Psoas muscle (tissue), 8 donors: ENCODE measurements around the gene NLRC5. TPM values are rescaled to one million over a fixed set of nuclear protein-coding genes. Genes with fewer than 3 reads are reported as not detected.
A peak's percentile ranks its signal among the peaks of the same experiment; 100 is the strongest.
"Not testable (repeated sequence)": the region's sequence is repeated elsewhere in the genome, so short reads cannot be mapped to it uniquely, and the experiment has no call there.

Experiments
- ATAC-seq, 4 donors: fragments of 200-7000 bp; cut with Tn5 transposase; one replicate each; pipeline ENCODE4 v1.9.1; 2020; ENCODE audit warnings: moderate library complexity in 3 of 4, mild to moderate bottlenecking in 2 of 4
- DNase-seq, 2 donors: peaks; one replicate each; pipeline ENCODE4 v3.0.0-alpha.2; 2020
- H3K27ac ChIP-seq: fragments of 200-600 bp; one replicate; pipeline ENCODE4 v1.8.0; 2022
- H3K27me3 ChIP-seq, 3 donors: fragments of 200-600 bp in 1 of 3; one replicate each; pipeline versions ENCODE4 v1.6.1 to v1.8.0; 2013 to 2022; ENCODE audit warnings: low read length in 2 of 3, mild to moderate bottlenecking in 2 of 3, moderate library complexity in 1 of 3; ENCODE audit not compliant: insufficient read depth in 3 of 3
- H3K36me3 ChIP-seq, 2 donors: fragments of 200-600 bp in 1 of 2; one replicate each; pipeline versions ENCODE4 v1.6.1 to v1.8.0; 2013 to 2022; ENCODE audit warnings: low read depth in 1 of 2, mild to moderate bottlenecking in 1 of 2, moderate library complexity in 1 of 2; ENCODE audit not compliant: insufficient read depth in 1 of 2
- H3K4me1 ChIP-seq: fragments of 200-600 bp; one replicate; pipeline ENCODE4 v1.8.0; 2022
- H3K4me3 ChIP-seq: fragments of 200-600 bp; one replicate; pipeline ENCODE4 v1.8.0; 2022; ENCODE audit warnings: mild to moderate bottlenecking
- H3K9me3 ChIP-seq: fragments of 200-600 bp; one replicate; pipeline ENCODE4 v1.8.0; 2022
- WGBS, 3 donors: extraction: QIAGEN DNeasy Blood & Tissue Kit; methylation state at CpG; one replicate each; pipeline versions ENCODE4 v1.1.6 to v1.1.7; 2013; 5-methylcytosine and 5-hydroxymethylcytosine counted together
- intact Hi-C, 2 donors: fragments of 100-400 bp; cut with DNase I; formaldehyde crosslinking; loops; one replicate each; pipeline versions ENCODE4 v1.11.0 to v1.14.2; 2022
- polyA plus RNA-seq, 3 donors: library from polyadenylated mRNA; stranded (reverse); fragments of 200-250 nt; gene quantifications; one replicate each; pipeline ENCODE4 v1.2.3, GENCODE V29; 2013
- total RNA-seq, 4 donors: library from RNA; stranded (reverse); fragmentation: NEBNext Ultra II Directional in 2 of 4; extraction: Animal tissue kit (Norgen Biotek cat#: 25700) in 2 of 4; gene quantifications; one replicate each; pipeline versions ENCODE4 v1.2.1 to v1.2.4, GENCODE V29; 2021 to 2023
- TF ChIP-seq, protein P1 (sequence below): fragments of 200-600 bp; IDR thresholded peaks from one replicate; pipeline ENCODE4 v1.8.0; 2022; ENCODE audit warnings: antibody characterized with exemption
- donor health status: healthy with polysubstance abuse.
- donor health status: DM: no; HTN: no; CAD: no; lungs with moderate emphysema.
- donor health status: Bipolar disorder and iron deficiency.
- donor health status: healthy.
- donor health status: DM: yes; HTN: yes; CAD: no.
- donor health status: DM: no; HTN: no; CAD: no.
- donor health status: DM: no; HTN: no; CAD: no.
- donor health status: DM: yes; HTN: yes; CAD: no.

The NLRC5 gene
- total and polyA plus RNA-seq, 7 donors: 2.3 to 13.6 (median 6.4) TPM

DNA sequence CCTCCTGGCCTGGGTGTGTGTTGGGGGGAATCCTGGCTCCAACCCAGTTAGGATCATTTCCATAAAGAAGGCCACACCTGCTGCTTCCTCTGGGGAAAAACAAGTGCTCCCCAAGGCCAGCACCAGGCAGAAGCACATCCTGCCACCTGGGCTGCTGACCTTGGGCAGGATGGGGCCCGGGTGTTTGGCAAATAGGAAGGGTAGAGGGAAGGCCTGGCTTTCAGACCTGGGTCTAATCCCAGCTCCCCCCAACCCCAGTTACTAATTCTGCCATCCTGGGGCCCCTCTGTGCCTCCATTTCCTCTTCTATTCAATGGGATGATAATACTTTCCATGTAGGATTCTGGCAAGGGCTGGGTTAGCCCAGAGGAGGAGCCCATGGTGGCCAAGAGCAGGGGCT, 3.0 kb upstream of the NLRC5 start:
- intact Hi-C loops: loop anchor here in 1 of 2 donors (5.0 kb wide), 1 partner anchor 56 kb away; no protein-coding TSS in a partner anchor
- no peaks in the 10 kb centered on the region for H3K36me3 ChIP-seq
- H3K9me3 ChIP-seq: no peaks in the 10 kb centered on the region
- H3K4me1 ChIP-seq: peaks cover 5% of the 10 kb centered on the region
- ATAC-seq (no peak), DNase-seq (peak in 1 of 2 donors; percentile 51)
- TF ChIP-seq, protein P1, sequence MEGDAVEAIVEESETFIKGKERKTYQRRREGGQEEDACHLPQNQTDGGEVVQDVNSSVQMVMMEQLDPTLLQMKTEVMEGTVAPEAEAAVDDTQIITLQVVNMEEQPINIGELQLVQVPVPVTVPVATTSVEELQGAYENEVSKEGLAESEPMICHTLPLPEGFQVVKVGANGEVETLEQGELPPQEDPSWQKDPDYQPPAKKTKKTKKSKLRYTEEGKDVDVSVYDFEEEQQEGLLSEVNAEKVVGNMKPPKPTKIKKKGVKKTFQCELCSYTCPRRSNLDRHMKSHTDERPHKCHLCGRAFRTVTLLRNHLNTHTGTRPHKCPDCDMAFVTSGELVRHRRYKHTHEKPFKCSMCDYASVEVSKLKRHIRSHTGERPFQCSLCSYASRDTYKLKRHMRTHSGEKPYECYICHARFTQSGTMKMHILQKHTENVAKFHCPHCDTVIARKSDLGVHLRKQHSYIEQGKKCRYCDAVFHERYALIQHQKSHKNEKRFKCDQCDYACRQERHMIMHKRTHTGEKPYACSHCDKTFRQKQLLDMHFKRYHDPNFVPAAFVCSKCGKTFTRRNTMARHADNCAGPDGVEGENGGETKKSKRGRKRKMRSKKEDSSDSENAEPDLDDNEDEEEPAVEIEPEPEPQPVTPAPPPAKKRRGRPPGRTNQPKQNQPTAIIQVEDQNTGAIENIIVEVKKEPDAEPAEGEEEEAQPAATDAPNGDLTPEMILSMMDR: no peak
- WGBS, 3 donors: 45 to 73% (median 62%) methylated on average over 1 of the region's 1 CpG
- H3K4me3 ChIP-seq: no peak overlapping the region
- no peak overlapping the region for H3K27ac ChIP-seq
- no peaks in the 10 kb centered on the region for H3K27me3 ChIP-seq

DNA sequence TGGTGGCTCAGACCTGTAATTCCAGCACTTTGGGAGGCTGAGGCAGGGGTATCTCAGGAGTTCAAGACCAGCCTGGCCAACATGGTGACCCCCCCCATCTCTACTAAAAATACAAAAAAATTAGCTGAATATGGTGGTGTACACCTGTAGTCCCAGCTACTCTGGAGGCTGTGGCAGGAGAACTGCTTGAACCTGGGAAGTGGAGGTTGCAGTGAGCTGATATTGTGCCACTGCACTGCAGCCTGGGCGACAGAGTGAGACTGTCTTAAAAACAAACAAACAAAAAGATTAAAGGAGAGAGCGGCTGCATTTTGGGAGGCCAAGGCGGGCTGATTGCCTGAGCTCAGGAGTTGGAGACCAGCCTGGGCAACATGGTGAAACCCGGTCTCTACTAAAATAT, 2.4 kb upstream of the NLRC5 start:
- H3K4me1 ChIP-seq, H3K27ac ChIP-seq, H3K27me3 ChIP-seq, H3K9me3 ChIP-seq, H3K4me3 ChIP-seq, H3K36me3 ChIP-seq, ATAC-seq: not testable (repeated sequence)
- intact Hi-C loops: loop anchor here in 1 of 2 donors (5.0 kb wide), 1 partner anchor 55 kb away; no protein-coding TSS in a partner anchor
- WGBS, 3 donors: 88 to 89% (median 89%) methylated on average over 4 of the region's 4 CpGs
- peak in 1 of 2 donors; percentile 11 for DNase-seq

DNA sequence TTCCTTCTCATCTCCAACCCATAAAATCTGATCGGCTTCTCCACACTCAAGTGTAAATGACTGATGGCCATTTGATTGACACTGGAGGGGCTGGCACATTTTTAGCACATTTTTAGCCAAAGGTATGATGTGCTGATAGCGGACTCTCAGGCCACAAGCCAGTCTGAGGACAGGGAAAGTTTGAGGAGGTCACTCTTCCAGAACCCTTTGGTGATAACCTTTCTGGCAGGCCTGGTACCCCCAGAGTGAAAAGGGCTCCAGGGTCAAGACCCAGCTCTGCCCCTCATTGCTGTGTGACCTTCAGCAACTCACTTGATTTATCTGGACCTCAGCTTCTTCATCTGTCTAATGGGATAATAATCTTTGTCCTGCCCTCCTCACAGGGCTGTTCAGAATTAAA, 1.7 kb upstream of the NLRC5 start:
- Histone ChIP-seq H3K36me3 (no peaks in the 10 kb centered on the region), H3K4me1 (peaks cover 5% of the 10 kb centered on the region), H3K4me3 (no peak overlapping the region), H3K27ac (no peak overlapping the region), H3K27me3 (no peaks in the 10 kb centered on the region), H3K9me3 (no peaks in the 10 kb centered on the region)
- WGBS, 3 donors: 92 to 95% (median 92%) methylated on average over 2 of the region's 2 CpGs
- TF ChIP-seq, protein P1: no peak
- intact Hi-C loops: loop anchor here in 1 of 2 donors (5.0 kb wide), 1 partner anchor 55 kb away; no protein-coding TSS in a partner anchor
- ATAC-seq (no peak), DNase-seq (no peak)

DNA sequence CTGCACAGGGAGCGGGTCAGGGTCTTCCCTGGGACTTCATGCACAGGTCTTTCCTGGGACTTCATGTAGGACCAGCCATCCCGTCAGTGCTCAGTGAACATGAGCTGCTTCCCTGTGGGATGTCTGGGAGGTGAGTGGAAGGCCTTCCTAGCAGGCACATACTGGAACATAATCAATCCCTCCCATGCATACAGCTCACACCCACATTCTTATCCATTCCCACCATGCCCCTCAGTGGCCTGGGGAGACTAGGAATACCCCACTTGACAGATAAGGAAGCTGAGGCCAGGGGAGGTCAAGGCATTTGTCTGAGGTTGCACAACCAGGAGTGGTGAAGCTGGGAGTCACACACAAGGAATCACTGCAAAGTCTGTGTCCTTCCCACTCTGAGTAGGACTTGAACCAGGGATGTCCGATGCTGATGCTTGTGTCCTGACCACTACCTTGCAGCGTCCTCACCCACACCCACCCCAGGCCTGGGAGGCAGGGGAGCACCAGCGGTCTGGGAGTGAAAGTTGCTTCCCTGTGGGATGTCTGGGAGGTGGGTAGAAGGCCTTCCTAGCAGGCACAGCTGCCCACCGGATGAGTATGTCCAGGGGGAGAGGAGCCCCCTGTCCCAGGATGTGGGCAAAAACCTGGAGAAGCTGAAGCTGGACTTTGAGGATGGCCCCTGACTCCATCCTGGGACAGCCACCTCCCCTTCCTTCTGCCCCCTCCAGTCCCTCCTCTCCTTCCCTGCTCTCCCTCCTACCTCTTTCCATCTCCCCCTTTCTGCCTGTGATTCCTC, 1.0 kb upstream of the NLRC5 start:
- TF ChIP-seq, protein P1: no peak
- no peaks in the 10 kb centered on the region for H3K27me3 ChIP-seq
- H3K4me1 ChIP-seq: peaks cover 5% of the 10 kb centered on the region
- WGBS, 3 donors: 76 to 81% (median 79%) methylated on average over 6 of the region's 6 CpGs
- ATAC-seq (peak; percentile 3 to 12 (median 10)), DNase-seq (no peak)
- peak overlapping the region; percentile 68 for H3K27ac ChIP-seq
- no peaks in the 10 kb centered on the region for H3K9me3 ChIP-seq
- no peaks in the 10 kb centered on the region for H3K36me3 ChIP-seq
- H3K4me3 ChIP-seq: peak overlapping the region; percentile 80
- intact Hi-C loops: loop anchor here in 1 of 2 donors (5.0 kb wide), 1 partner anchor 54 kb away; no protein-coding TSS in a partner anchor

DNA sequence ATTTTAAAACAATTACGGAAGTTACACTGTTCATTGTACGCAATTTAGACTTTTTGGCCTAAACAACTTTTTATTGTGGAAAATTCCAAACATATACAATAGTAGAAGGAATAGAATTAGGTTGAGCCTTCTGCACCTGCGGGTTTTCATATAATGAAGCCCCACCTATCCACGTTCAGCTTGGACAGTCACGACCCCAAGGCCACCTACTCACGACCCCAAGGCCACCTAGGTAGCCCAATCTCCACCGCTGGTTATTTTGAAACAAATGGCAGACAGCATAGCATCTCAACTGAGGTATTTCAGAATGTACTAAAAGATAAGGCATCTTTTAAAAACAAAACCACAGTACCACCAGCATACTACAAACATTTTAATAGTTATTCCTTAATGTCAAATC, 631 bp downstream of the NLRC5 start:
- Histone ChIP-seq H3K27me3 (no peaks in the 10 kb centered on the region), H3K9me3 (no peaks in the 10 kb centered on the region), H3K36me3 (no peaks in the 10 kb centered on the region), H3K27ac (peak overlapping the region; percentile 68), H3K4me3 (peak overlapping the region; percentile 80), H3K4me1 (peaks cover 5% of the 10 kb centered on the region)
- TF ChIP-seq, protein P1: no peak
- WGBS, 3 donors: 27 to 43% (median 29%) methylated on average over 7 of the region's 7 CpGs
- no peak for DNase-seq
- intact Hi-C loops: loop anchor here in 1 of 2 donors (5.0 kb wide), 1 partner anchor 52 kb away; no protein-coding TSS in a partner anchor
- no peak for ATAC-seq
